Kidney (tissue), 14 donors: ENCODE data around the gene AK1. TPM values are rescaled to one million over a fixed set of nuclear protein-coding genes. Genes with fewer than 3 reads are reported as not detected.

Experiments
- DNase-seq, 5 donors: peaks; one replicate each; pipeline ENCODE4 v3.0.0-alpha.2; 2013 to 2020
- FAIRE-seq: peaks from 2 replicates; lab custom pipeline; 2012; peaks lifted over from hg19 to GRCh38; lab: Jason Lieb, UNC
- H3K27ac ChIP-seq, 2 donors: one replicate each; pipeline ENCODE4 v1.7.0; 2013; ENCODE audit warnings: low read depth in 2 of 2, low read length in 2 of 2, inconsistent platforms in 1 of 2
- H3K27me3 ChIP-seq: one replicate; pipeline ENCODE4 v1.7.1; 2013; ENCODE audit warnings: low read length, inconsistent platforms; ENCODE audit not compliant: control insufficient read depth, insufficient read depth
- H3K36me3 ChIP-seq, 3 donors: one replicate each; pipeline versions ENCODE4 v1.7.0 to v1.7.1; 2013; ENCODE audit warnings: low read length in 3 of 3, control low read depth in 1 of 3, inconsistent platforms in 1 of 3; ENCODE audit not compliant: insufficient read depth in 3 of 3, control insufficient read depth in 2 of 3
- H3K4me1 ChIP-seq, 3 donors: one replicate each; pipeline versions ENCODE4 v1.7.0 to v1.7.1; 2013; ENCODE audit warnings: low read length in 3 of 3, inconsistent platforms in 1 of 3, low read depth in 1 of 3; ENCODE audit not compliant: control insufficient read depth in 2 of 3, insufficient read depth in 2 of 3
- H3K4me3 ChIP-seq, 3 donors: one replicate each; pipeline versions ENCODE4 v1.7.0 to v1.8.1; 2013; ENCODE audit warnings: low read length in 3 of 3, control low read depth in 1 of 3, inconsistent platforms in 1 of 3
- H3K9ac ChIP-seq, 3 donors: one replicate each; pipeline versions ENCODE4 v1.7.0 to v1.7.1; 2013; ENCODE audit warnings: low read length in 3 of 3, control low read depth in 1 of 3, inconsistent platforms in 1 of 3
- H3K9me3 ChIP-seq, 3 donors: one replicate each; pipeline versions ENCODE4 v1.7.0 to v1.7.1; 2013; ENCODE audit warnings: low read length in 3 of 3, control low read depth in 1 of 3, inconsistent platforms in 1 of 3; ENCODE audit not compliant: control insufficient read depth in 2 of 3, insufficient read depth in 1 of 3
- intact Hi-C: fragments of 100-400 bp; cut with DNase I; formaldehyde crosslinking; loops from one replicate; pipeline ENCODE4 v1.11.1; 2022
- polyA plus RNA-seq: library from polyadenylated mRNA; stranded (reverse); fragments of 350-450 nt; fragmentation: Illumina TruSeq; extraction: RNeasy Lipid Tissue Mini Kit (QIAGEN cat#74804); gene quantifications from one replicate; pipeline ENCODE4 v1.2.3, GENCODE V29; 2014; ENCODE audit warnings: low read depth, low replicate concordance; ENCODE audit not compliant: insufficient read depth
- total RNA-seq: library from RNA; stranded (reverse); fragmentation: NEBNext Ultra II Directional; extraction: Animal tissue kit (Norgen Biotek cat#: 25700); gene quantifications from one replicate; pipeline ENCODE4 v1.2.1, GENCODE V29; 2021
- TF ChIP-seq, protein P1 (sequence below): IDR thresholded peaks from 3 replicates; pipeline ENCODE4 v1.5.1; 2012; ENCODE audit warnings: mild to moderate bottlenecking, moderate library complexity, borderline replicate concordance; ENCODE audit not compliant: insufficient read depth; ENCODE audit errors: extremely low read depth
- donor health status: control.
- donor health status: control.
- donor health status: control.
- donor health status: control.
- donor health status: control.
- donor health status: DM: yes; HTN: yes; CAD: no.
- donor health status: Normal renal cell carcinoma (clear cell type).

Gene AK1
- total and polyA plus RNA-seq, 2 donors from 2014 or later = 77.9 to 185 TPM

DNA sequence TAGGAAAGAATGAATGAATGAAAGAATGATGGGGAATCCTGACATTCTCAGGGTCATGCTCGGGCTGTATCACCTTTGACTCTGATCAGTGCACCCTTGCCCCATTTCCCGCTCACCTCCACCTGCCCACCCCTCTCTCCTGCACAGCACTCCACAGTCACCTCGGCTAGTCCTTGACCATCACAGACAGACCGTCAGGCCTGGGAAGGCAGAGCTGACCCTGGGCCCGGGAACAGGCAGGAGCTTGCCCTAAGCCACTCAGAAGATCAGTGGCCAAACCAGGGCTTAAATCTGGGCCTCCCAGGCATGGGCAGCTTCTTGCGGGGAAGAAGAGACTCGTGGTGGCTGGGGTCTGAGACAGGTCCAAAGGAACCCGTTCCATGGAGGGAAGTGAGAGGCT, 18.3 kb upstream of the AK1 start:
- H3K4me1 ChIP-seq = peaks cover 0 to 19% (median 7%) of the 10 kb centered on the region in 3 donors
- peaks cover 0 to 6% (median 0%) of the 10 kb centered on the region in 3 donors for H3K9me3 ChIP-seq
- DNase-seq (peak in 1 of 5 donors; percentile 47), FAIRE-seq (no peak)
- no peaks in the 10 kb centered on the region for H3K27me3 ChIP-seq
- H3K9ac ChIP-seq = no peak overlapping the region
- peaks cover 11 to 25% (median 23%) of the 10 kb centered on the region in 3 donors for H3K36me3 ChIP-seq
- TF ChIP-seq, protein P1, sequence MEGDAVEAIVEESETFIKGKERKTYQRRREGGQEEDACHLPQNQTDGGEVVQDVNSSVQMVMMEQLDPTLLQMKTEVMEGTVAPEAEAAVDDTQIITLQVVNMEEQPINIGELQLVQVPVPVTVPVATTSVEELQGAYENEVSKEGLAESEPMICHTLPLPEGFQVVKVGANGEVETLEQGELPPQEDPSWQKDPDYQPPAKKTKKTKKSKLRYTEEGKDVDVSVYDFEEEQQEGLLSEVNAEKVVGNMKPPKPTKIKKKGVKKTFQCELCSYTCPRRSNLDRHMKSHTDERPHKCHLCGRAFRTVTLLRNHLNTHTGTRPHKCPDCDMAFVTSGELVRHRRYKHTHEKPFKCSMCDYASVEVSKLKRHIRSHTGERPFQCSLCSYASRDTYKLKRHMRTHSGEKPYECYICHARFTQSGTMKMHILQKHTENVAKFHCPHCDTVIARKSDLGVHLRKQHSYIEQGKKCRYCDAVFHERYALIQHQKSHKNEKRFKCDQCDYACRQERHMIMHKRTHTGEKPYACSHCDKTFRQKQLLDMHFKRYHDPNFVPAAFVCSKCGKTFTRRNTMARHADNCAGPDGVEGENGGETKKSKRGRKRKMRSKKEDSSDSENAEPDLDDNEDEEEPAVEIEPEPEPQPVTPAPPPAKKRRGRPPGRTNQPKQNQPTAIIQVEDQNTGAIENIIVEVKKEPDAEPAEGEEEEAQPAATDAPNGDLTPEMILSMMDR = no peak
- intact Hi-C loops = no loop called here
- no peak overlapping the region for H3K4me3 ChIP-seq
- H3K27ac ChIP-seq = no peak overlapping the region

DNA sequence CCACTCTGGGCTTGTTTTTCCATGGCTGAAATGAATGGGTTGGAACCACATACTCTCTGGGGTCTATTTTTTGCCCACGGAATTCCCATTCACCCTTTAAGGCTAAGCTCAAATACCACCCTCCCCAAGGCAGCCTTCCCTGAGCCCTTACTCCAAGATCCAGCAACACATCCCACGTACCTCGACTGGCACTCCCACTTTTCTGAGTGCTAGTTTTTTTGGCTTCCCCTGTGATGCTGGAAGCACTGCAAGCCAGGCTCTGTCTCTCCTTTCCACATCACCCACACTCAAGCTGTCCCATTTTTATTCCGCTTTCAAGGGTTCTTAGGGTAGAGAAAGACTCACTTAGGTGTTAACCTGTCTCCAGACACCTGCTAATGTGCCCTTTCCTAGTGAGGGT, 15.9 kb upstream of the AK1 start:
- no peak for FAIRE-seq
- no peak overlapping the region for H3K4me3 ChIP-seq
- H3K27ac ChIP-seq = no peak overlapping the region
- TF ChIP-seq, protein P1 = no peak
- peaks cover 0 to 14% (median 4%) of the 10 kb centered on the region in 3 donors for H3K4me1 ChIP-seq
- peaks cover 0 to 6% (median 0%) of the 10 kb centered on the region in 3 donors for H3K9me3 ChIP-seq
- DNase-seq = no peak
- H3K27me3 ChIP-seq = no peaks in the 10 kb centered on the region
- intact Hi-C loops = no loop called here
- no peak overlapping the region for H3K9ac ChIP-seq
- peaks cover 11 to 35% (median 34%) of the 10 kb centered on the region in 3 donors for H3K36me3 ChIP-seq

DNA sequence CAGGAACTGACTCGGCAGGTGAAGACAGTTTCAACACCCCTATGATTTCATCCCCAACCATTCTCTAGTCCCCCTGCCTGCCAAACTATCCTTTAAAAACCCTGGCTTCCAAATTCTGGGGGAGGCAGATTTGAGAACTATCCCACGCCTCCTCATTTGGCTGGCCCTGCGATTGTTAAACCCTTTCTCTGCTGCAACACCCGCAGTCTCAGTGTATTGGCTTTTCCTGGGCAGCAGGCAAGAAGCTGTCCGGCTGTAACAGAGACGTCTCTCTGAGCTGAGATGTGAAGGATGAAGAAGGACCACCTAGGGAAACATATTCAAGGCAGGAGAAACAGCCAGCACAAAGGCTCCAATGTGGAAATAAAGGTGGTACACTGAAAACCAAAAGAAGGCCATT, 15.4 kb upstream of the AK1 start:
- no peak overlapping the region for H3K27ac ChIP-seq
- TF ChIP-seq, protein P1 = no peak
- no peaks in the 10 kb centered on the region for H3K27me3 ChIP-seq
- no peak overlapping the region for H3K4me3 ChIP-seq
- H3K36me3 ChIP-seq = peaks cover 11 to 37% (median 34%) of the 10 kb centered on the region in 3 donors
- no peak for DNase-seq
- peaks cover 0 to 6% (median 0%) of the 10 kb centered on the region in 3 donors for H3K9me3 ChIP-seq
- FAIRE-seq = no peak
- H3K9ac ChIP-seq = no peak overlapping the region
- peaks cover 0 to 13% (median 4%) of the 10 kb centered on the region in 3 donors for H3K4me1 ChIP-seq
- intact Hi-C loops = no loop called here

DNA sequence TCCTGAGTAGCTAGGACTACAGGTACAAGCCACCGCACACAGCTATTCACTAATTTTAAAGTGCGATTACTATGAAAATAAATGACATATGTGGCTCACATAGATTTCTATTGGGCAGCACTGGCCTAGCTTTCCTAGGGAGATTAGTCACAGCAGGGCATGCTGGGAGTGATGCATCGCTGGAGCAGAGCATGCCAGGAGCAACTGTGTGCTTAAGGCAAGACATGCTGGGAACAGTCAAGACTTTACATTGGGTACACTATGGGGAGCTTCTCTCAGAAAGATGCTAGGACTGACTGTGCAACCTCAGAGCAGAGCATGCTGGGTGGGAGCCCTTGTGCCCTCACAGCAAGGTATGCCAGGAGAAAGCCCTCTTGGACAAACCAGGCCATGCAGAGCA, 12.6 kb upstream of the AK1 start:
- Histone ChIP-seq H3K9me3 (peaks cover 0 to 6% (median 0%) of the 10 kb centered on the region in 3 donors), H3K4me1 (no peaks in the 10 kb centered on the region), H3K36me3 (peaks cover 14 to 41% (median 39%) of the 10 kb centered on the region in 3 donors), H3K27ac (no peak overlapping the region), H3K27me3 (no peaks in the 10 kb centered on the region), H3K9ac (no peak overlapping the region), H3K4me3 (no peak overlapping the region)
- DNase-seq = no peak
- intact Hi-C loops = no loop called here
- no peak for FAIRE-seq
- TF ChIP-seq, protein P1 = no peak
